Endothelial cell of umbilical vein (primary cell): Measurements from ENCODE around the gene CFAP73. TPM values are rescaled to one million over a fixed set of nuclear protein-coding genes. Genes with fewer than 3 reads are reported as not detected.

Experiments
- BruUV-seq: library from RNA; stranded (reverse); fragments of 400-500 nt; replicated peaks from 2 replicates; lab custom pipeline; 2021; lab: Mats Ljungman, UMichigan
- CTCF ChIA-PET: fragments of 300-600, 350-600 bp; sonication (Branson Sonifier 250); formaldehyde crosslinking; loops from one replicate; lab custom pipeline; 2021; ENCODE audit warnings: antibody characterized with exemption, inconsistent platforms; lab: Charles Lee
- POLR2A ChIA-PET: fragments of 300-600, 350-600 bp; sonication (Branson Sonifier 250); formaldehyde crosslinking; loops from one replicate; lab custom pipeline; 2021; ENCODE audit warnings: antibody characterized with exemption, inconsistent platforms; lab: Charles Lee
- DNase-seq: peaks from one replicate; pipeline ENCODE4 v3.0.0-alpha.2; 2011; ENCODE audit warnings: low read depth, low spot score
- FAIRE-seq: peaks from 2 replicates; lab custom pipeline; 2011; peaks lifted over from hg19 to GRCh38; lab: Jason Lieb, UNC
- H2AFZ ChIP-seq: 2 replicates; pipeline ENCODE4 v1.6.0; 2012; ENCODE audit warnings: low read depth, low read length, control low read depth, inconsistent platforms
- H3K27ac ChIP-seq: 2 replicates; pipeline ENCODE4 v1.5.1; 2011; ENCODE audit warnings: low read depth, mild to moderate bottlenecking, control low read depth, low read length, moderate library complexity; ENCODE audit not compliant: insufficient read depth
- H3K27me3 ChIP-seq, 2 experiments: 2 replicates each; pipeline versions ENCODE4 v1.6.0 to v1.6.1; 2011; ENCODE audit warnings: low read length in 2 of 2, mixed read lengths in 1 of 2; ENCODE audit not compliant: control insufficient read depth in 2 of 2, insufficient read depth in 2 of 2
- H3K36me3 ChIP-seq, 2 experiments: 2 replicates in 1 of 2; 3 replicates in 1 of 2; pipeline ENCODE4 v1.5.1; 2011; ENCODE audit warnings: low read length in 2 of 2, mild to moderate bottlenecking in 1 of 2, moderate library complexity in 1 of 2; ENCODE audit not compliant: control insufficient read depth in 2 of 2, insufficient read depth in 2 of 2; ENCODE audit errors: extremely low read depth in 1 of 2
- H3K4me1 ChIP-seq: 3 replicates; pipeline ENCODE4 v1.5.1; 2011; ENCODE audit warnings: mild to moderate bottlenecking, low read length; ENCODE audit not compliant: control insufficient read depth, insufficient read depth; ENCODE audit errors: extremely low read depth
- H3K4me2 ChIP-seq: 2 replicates; pipeline ENCODE4 v1.6.1; 2011; ENCODE audit warnings: low read length, control low read depth, mixed read lengths; ENCODE audit not compliant: insufficient read depth
- H3K4me3 ChIP-seq, 3 experiments: fragments of 200-600 bp in 1 of 3; sonication (generic), shearing (Covaris generic) in 1 of 3; replicated peaks in 1 of 3; 2 replicates each; pipeline ENCODE4 v1.5.1; 2011 to 2016; ENCODE audit warnings: control low read depth in 3 of 3, low read length in 3 of 3, mild to moderate bottlenecking in 2 of 3, inconsistent platforms in 1 of 3, low read depth in 1 of 3, moderate library complexity in 1 of 3; ENCODE audit not compliant: insufficient read depth in 1 of 3
- H3K79me2 ChIP-seq: 2 replicates; pipeline ENCODE4 v1.6.0; 2012; ENCODE audit warnings: low read length, inconsistent platforms; ENCODE audit not compliant: control insufficient read depth, insufficient read depth
- H3K9ac ChIP-seq: replicated peaks from 2 replicates; pipeline ENCODE3; 2011; ENCODE audit warnings: low read length, control low read depth; ENCODE audit not compliant: insufficient read depth; ENCODE audit errors: extremely low read depth
- H3K9me1 ChIP-seq: replicated peaks from 3 replicates; pipeline ENCODE4 v1.6.0; 2011; ENCODE audit warnings: mild to moderate bottlenecking, low read length; ENCODE audit not compliant: control insufficient read depth, insufficient read depth; ENCODE audit errors: extremely low read depth
- H3K9me3 ChIP-seq: replicated peaks from 2 replicates; pipeline ENCODE4 v1.5.1; 2012; ENCODE audit warnings: low read length, inconsistent platforms; ENCODE audit not compliant: control insufficient read depth, insufficient read depth
- H4K20me1 ChIP-seq: replicated peaks from 2 replicates; pipeline ENCODE3; 2011; ENCODE audit warnings: mild to moderate bottlenecking, low read length; ENCODE audit not compliant: control insufficient read depth, insufficient read depth; ENCODE audit errors: extremely low read depth
- EZH2 ChIP-seq: IDR thresholded peaks from 2 replicates; pipeline ENCODE4 v1.6.1; 2012; ENCODE audit warnings: borderline replicate concordance, low read depth, mild to moderate bottlenecking, moderate library complexity, low read length, inconsistent platforms; ENCODE audit not compliant: severe bottlenecking
- FOS ChIP-seq: IDR thresholded peaks from 2 replicates; pipeline ENCODE4 v1.6.1; 2011; ENCODE audit warnings: mild to moderate bottlenecking, low read length, moderate library complexity, borderline replicate concordance; ENCODE audit not compliant: insufficient read depth
- GATA2 ChIP-seq: IDR thresholded peaks from 2 replicates; pipeline ENCODE4 v1.7.0; 2011; ENCODE audit warnings: low read depth, mild to moderate bottlenecking, moderate library complexity, mixed read lengths, low read length; ENCODE audit not compliant: insufficient read length, insufficient read depth
- JUN ChIP-seq: IDR thresholded peaks from 2 replicates; pipeline ENCODE4 v1.6.1; 2011; ENCODE audit warnings: borderline replicate concordance, low read depth; ENCODE audit not compliant: insufficient read length, insufficient read depth
- MAX ChIP-seq: IDR thresholded peaks from 2 replicates; pipeline ENCODE4 v1.6.1; 2011; ENCODE audit not compliant: insufficient read depth, insufficient read length
- MYC ChIP-seq: IDR thresholded peaks from one replicate; pipeline ENCODE4 v1.6.1; 2011; ENCODE audit warnings: mild to moderate bottlenecking, low read depth, low read length
- POLR2A ChIP-seq: IDR thresholded peaks from 2 replicates; pipeline ENCODE4 v1.6.1; 2012; ENCODE audit warnings: low read depth, mild to moderate bottlenecking, control low read depth, low read length
- POLR2AphosphoS5 ChIP-seq: IDR thresholded peaks from 2 replicates; pipeline ENCODE4 v1.6.1; 2012; ENCODE audit warnings: low read depth, mild to moderate bottlenecking, control low read depth, low read length, moderate library complexity; ENCODE audit not compliant: insufficient read depth
- dilution Hi-C: fragments of 300-500 bp; cut with MboI; formaldehyde crosslinking; loops from one replicate; pipeline ENCODE4 v1.15.0; 2019; ENCODE audit warnings: low sequenced_read_pairs; ENCODE audit not compliant: extremely low pct_ligation_motif_present
- intact Hi-C: fragments of 100-400 bp; cut with micrococcal nuclease; formaldehyde crosslinking; loops from one replicate; pipeline ENCODE4 v1.10.0; 2022
- polyA plus RNA-seq, 4 experiments: library from polyadenylated mRNA; depleted of rRNA in 3 of 4; stranded (reverse) in 3 of 4; unstranded in 1 of 4; fragments of >200 nt; gene quantifications; 2 replicates each; pipeline versions ENCODE4 v1.2.1 to v1.2.3, GENCODE V29; 2011 to 2012; ENCODE audit warnings: missing spikeins in 1 of 4
- total RNA-seq: library from RNA; stranded (reverse); gene quantifications from 2 replicates; pipeline ENCODE4 v1.2.3, GENCODE V29; 2021
- TF ChIP-seq, protein P1 (sequence below), 2 donors: IDR thresholded peaks; 1 replicate in 1 of 2; 2 replicates in 1 of 2; pipeline ENCODE4 v1.5.1; 2011; ENCODE audit warnings: low read length in 2 of 2, mild to moderate bottlenecking in 2 of 2, moderate library complexity in 2 of 2, control low read depth in 1 of 2, inconsistent platforms in 1 of 2, low read depth in 1 of 2; ENCODE audit not compliant: insufficient read depth in 1 of 2; ENCODE audit errors: extremely low read depth in 1 of 2

Gene CFAP73
- total and polyA plus RNA-seq, 2 donors (not counting 3 experiments of a cell fraction or from before 2014, with no cell fraction given): not detected

- FAIRE-seq (no peak), DNase-seq (no peak)
- no peak overlapping the region for H3K9ac ChIP-seq
- ChIA-PET POLR2A (no interaction called here), CTCF (interaction anchor here (1.2 to 1.5 kb wide), 3 partner anchors 48 to 263 kb away, joined by 3 to 9 read pairs (median 4); no protein-coding TSS in a partner anchor)
- BruUV-seq: no TSS peak
- H2AFZ ChIP-seq: no peak overlapping the region
- no peaks in the 10 kb centered on the region for H3K36me3 ChIP-seq
- H3K4me2 ChIP-seq: no peak overlapping the region
- H3K27ac ChIP-seq: no peak overlapping the region
- H3K9me3 ChIP-seq: no peaks in the 10 kb centered on the region
- dilution Hi-C loops (no loop called here), intact Hi-C loops (no loop called here)
- no peaks in the 10 kb centered on the region for H3K9me1 ChIP-seq
- H3K4me1 ChIP-seq: peaks cover 16% of the 10 kb centered on the region
- TF ChIP-seq MAX: no peak
- TF ChIP-seq MYC: no peak
- no peaks in the 10 kb centered on the region for H3K27me3 ChIP-seq
- no peaks in the 10 kb centered on the region for H4K20me1 ChIP-seq
- no peaks in the 10 kb centered on the region for H3K79me2 ChIP-seq
- H3K4me3 ChIP-seq: no peak overlapping the region
Observed at GRCh38 chr12:113198296-113198695, 48.8 kb downstream of the CFAP73 start.

GRCh38 chr12:113200021-113200797 lies 50.7 kb downstream of the CFAP73 start:
- Histone ChIP-seq H3K9ac (no peak overlapping the region), H3K4me1 (no peaks in the 10 kb centered on the region), H3K4me2 (no peak overlapping the region), H3K4me3 (no peak overlapping the region), H3K27ac (no peak overlapping the region), H3K36me3 (no peaks in the 10 kb centered on the region), H4K20me1 (no peaks in the 10 kb centered on the region), H3K27me3 (no peaks in the 10 kb centered on the region), H2AFZ (no peak overlapping the region), H3K9me3 (no peaks in the 10 kb centered on the region), H3K9me1 (no peaks in the 10 kb centered on the region), H3K79me2 (no peaks in the 10 kb centered on the region)
- ChIA-PET CTCF (interaction anchor here (0.8 to 1.7 kb wide), 3 partner anchors 21 to 225 kb away, joined by 3 to 7 read pairs (median 3); partner anchors contain the start of gene TPCN1), POLR2A (interaction anchor here (0.6 kb wide), 1 partner anchor 23 kb away, joined by 8 read pairs; no protein-coding TSS in a partner anchor)
- intact Hi-C loops (no loop called here), dilution Hi-C loops (no loop called here)
- FAIRE-seq: no peak
- no peak for TF ChIP-seq FOS
- no peak for TF ChIP-seq MYC
- TF ChIP-seq POLR2AphosphoS5: no peak
- TF ChIP-seq JUN: no peak
- TF ChIP-seq POLR2A: no peak
- no peak for TF ChIP-seq GATA2
- no peak for TF ChIP-seq MAX
- TF ChIP-seq, protein P1, sequence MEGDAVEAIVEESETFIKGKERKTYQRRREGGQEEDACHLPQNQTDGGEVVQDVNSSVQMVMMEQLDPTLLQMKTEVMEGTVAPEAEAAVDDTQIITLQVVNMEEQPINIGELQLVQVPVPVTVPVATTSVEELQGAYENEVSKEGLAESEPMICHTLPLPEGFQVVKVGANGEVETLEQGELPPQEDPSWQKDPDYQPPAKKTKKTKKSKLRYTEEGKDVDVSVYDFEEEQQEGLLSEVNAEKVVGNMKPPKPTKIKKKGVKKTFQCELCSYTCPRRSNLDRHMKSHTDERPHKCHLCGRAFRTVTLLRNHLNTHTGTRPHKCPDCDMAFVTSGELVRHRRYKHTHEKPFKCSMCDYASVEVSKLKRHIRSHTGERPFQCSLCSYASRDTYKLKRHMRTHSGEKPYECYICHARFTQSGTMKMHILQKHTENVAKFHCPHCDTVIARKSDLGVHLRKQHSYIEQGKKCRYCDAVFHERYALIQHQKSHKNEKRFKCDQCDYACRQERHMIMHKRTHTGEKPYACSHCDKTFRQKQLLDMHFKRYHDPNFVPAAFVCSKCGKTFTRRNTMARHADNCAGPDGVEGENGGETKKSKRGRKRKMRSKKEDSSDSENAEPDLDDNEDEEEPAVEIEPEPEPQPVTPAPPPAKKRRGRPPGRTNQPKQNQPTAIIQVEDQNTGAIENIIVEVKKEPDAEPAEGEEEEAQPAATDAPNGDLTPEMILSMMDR (IDR thresholded peaks at IDR 0.05; ENCODE audit: extremely low read depth in 1 of 2, insufficient read depth in 1 of 2, low read depth in 1 of 2, low read length in 2 of 2): no peak
- no peak for TF ChIP-seq EZH2
- BruUV-seq: no TSS peak
- DNase-seq: no peak
